Lower leg skin (tissue), 3 donors: ENCODE data around the gene ELK4.

ENCODE experiments used
- POLR2A ChIP-seq, 2 donors: fragments of 450-650 bp; IDR thresholded peaks; one replicate each; pipeline ENCODE4 v1.6.1; 2016 to 2017; ENCODE audit warnings: antibody characterized with exemption in 2 of 2, mild to moderate bottlenecking in 1 of 2, moderate library complexity in 1 of 2
- TF ChIP-seq, protein P1 (sequence below), 3 donors: fragments of 450-650 bp; IDR thresholded peaks; one replicate each; pipeline ENCODE4 v1.5.1; 2016; ENCODE audit warnings: antibody characterized with exemption in 3 of 3, mild to moderate bottlenecking in 3 of 3, moderate library complexity in 2 of 3

GRCh38 chr1:205594846-205595245, 37.0 kb downstream of the ELK4 start:
- TF ChIP-seq, protein P1, sequence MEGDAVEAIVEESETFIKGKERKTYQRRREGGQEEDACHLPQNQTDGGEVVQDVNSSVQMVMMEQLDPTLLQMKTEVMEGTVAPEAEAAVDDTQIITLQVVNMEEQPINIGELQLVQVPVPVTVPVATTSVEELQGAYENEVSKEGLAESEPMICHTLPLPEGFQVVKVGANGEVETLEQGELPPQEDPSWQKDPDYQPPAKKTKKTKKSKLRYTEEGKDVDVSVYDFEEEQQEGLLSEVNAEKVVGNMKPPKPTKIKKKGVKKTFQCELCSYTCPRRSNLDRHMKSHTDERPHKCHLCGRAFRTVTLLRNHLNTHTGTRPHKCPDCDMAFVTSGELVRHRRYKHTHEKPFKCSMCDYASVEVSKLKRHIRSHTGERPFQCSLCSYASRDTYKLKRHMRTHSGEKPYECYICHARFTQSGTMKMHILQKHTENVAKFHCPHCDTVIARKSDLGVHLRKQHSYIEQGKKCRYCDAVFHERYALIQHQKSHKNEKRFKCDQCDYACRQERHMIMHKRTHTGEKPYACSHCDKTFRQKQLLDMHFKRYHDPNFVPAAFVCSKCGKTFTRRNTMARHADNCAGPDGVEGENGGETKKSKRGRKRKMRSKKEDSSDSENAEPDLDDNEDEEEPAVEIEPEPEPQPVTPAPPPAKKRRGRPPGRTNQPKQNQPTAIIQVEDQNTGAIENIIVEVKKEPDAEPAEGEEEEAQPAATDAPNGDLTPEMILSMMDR (IDR thresholded peaks at IDR 0.05), result no peak
- no peak for TF ChIP-seq POLR2A (IDR thresholded peaks at IDR 0.05)
